Common myeloid progenitor, CD34-positive (primary cell): Measurements from ENCODE around the gene C7.

Source experiments
- CTCF ChIA-PET: fragments of 350-600 bp; sonication (Branson Sonifier 250); formaldehyde crosslinking; loops from one replicate; lab custom pipeline; 2021; ENCODE audit warnings: antibody characterized with exemption; lab: Charles Lee
- POLR2A ChIA-PET: fragments of 350-600 bp; sonication (Branson Sonifier 250); formaldehyde crosslinking; loops from one replicate; lab custom pipeline; 2021; ENCODE audit warnings: antibody characterized with exemption; lab: Charles Lee
- DNase-seq, 3 donors: peaks; one replicate each; pipeline versions ENCODE4 v3.0.0 to v3.0.0-alpha.2; 2013
- H3K27ac ChIP-seq, 2 experiments: 1 replicate in 1 of 2; 2 replicates in 1 of 2; pipeline ENCODE4 v1.7.0; 2013; ENCODE audit warnings: inconsistent platforms in 2 of 2, low read length in 2 of 2, mild to moderate bottlenecking in 2 of 2, low read depth in 1 of 2, moderate library complexity in 1 of 2; ENCODE audit not compliant: severe bottlenecking in 2 of 2, insufficient read depth in 1 of 2, poor library complexity in 1 of 2
- H3K27me3 ChIP-seq, 5 experiments: replicated peaks in 2 of 5; 1 replicate in 3 of 5; 2 replicates in 2 of 5; pipeline versions ENCODE4 v1.6.1 to v1.7.0; 2013; ENCODE audit warnings: low read length in 4 of 5, mild to moderate bottlenecking in 2 of 5, moderate library complexity in 2 of 5, inconsistent platforms in 1 of 5; ENCODE audit not compliant: insufficient read depth in 5 of 5, control insufficient read depth in 4 of 5
- H3K36me3 ChIP-seq, 4 experiments: 1 replicate in 2 of 4; 2 replicates in 2 of 4; pipeline versions ENCODE4 v1.6.1 to v1.7.0; 2013; ENCODE audit warnings: low read length in 3 of 4, control low read depth in 1 of 4, mild to moderate bottlenecking in 1 of 4; ENCODE audit not compliant: control insufficient read depth in 4 of 4, insufficient read depth in 4 of 4
- H3K4me1 ChIP-seq, 4 experiments: 1 replicate in 3 of 4; 2 replicates in 1 of 4; pipeline versions ENCODE4 v1.6.1 to v1.7.1; 2013; ENCODE audit warnings: low read length in 3 of 4, mild to moderate bottlenecking in 3 of 4, control low read depth in 1 of 4, inconsistent platforms in 1 of 4, moderate library complexity in 1 of 4; ENCODE audit not compliant: control insufficient read depth in 4 of 4, insufficient read depth in 4 of 4; ENCODE audit errors: control extremely low read depth in 1 of 4
- H3K4me3 ChIP-seq, 7 experiments: 1 replicate in 4 of 7; 2 replicates in 3 of 7; pipeline versions ENCODE4 v1.5.1 to v1.7.0; 2013; ENCODE audit warnings: mild to moderate bottlenecking in 7 of 7, low read length in 6 of 7, moderate library complexity in 6 of 7, inconsistent platforms in 2 of 7, low read depth in 2 of 7, control low read depth in 1 of 7; ENCODE audit not compliant: insufficient read depth in 4 of 7, control insufficient read depth in 1 of 7; ENCODE audit errors: extremely low read depth in 1 of 7
- H3K9me3 ChIP-seq, 5 experiments: 1 replicate in 4 of 5; 2 replicates in 1 of 5; pipeline versions ENCODE4 v1.6.1 to v1.7.1; 2013; ENCODE audit warnings: low read length in 4 of 5, mild to moderate bottlenecking in 2 of 5, inconsistent platforms in 1 of 5, low read depth in 1 of 5, moderate library complexity in 1 of 5; ENCODE audit not compliant: control insufficient read depth in 4 of 5, insufficient read depth in 2 of 5; ENCODE audit errors: control extremely low read depth in 1 of 5
- WGBS: methylation state at CpG from one replicate; pipeline ENCODE4 v1.1.5; 2013; ENCODE audit not compliant: insufficient coverage; 5-methylcytosine and 5-hydroxymethylcytosine counted together

C7 gene

DNA sequence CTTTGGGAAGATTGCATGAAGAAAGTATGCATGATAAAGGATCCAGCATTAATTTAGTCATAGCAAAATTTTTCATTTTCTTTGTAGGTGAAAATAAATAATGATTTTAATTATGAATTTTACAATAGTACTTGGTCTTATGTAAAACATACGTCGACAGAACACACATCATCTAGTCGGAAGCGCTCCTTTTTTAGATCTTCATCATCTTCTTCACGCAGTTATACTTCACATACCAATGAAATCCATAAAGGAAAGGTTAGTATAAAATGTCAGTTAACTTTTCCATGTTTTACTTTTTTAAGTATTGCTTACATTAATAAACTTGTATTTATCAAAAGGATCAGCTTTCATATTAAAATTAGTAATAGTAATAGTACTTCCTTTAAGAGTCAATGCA lies 35.8 kb downstream of the C7 start:
- peaks cover 0 to 3% (median 0%) of the 10 kb centered on the region in 5 experiments for H3K27me3 ChIP-seq

DNA sequence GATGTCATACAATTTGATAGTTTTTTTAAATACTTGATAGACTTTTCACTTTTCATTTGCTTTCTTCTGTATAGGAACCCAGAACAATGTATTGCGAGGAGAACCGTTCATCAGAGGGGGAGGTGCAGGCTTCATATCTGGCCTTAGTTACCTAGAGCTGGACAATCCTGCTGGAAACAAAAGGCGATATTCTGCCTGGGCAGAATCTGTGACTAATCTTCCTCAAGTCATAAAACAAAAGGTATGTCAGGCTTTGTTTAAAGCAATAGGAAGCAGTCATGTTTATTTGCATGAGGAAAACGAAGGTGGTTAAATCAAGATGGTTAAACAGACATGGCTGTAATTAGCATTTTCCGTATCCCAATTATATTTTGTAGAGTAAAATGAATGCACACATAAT lies 46.0 kb downstream of the C7 start:
- ChIA-PET CTCF (no interaction called here), POLR2A (no interaction called here)
- WGBS: 83% methylated on average over 2 of the region's 5 CpGs

More for the DNA sequence above, 35.8 kb downstream of the C7 start:
- Histone ChIP-seq H3K9me3 (peaks cover 0 to 1% (median 0%) of the 10 kb centered on the region in 5 experiments), H3K4me3 (no peak overlapping the region), H3K36me3 (no peaks in the 10 kb centered on the region), H3K27ac (no peak overlapping the region), H3K4me1 (no peaks in the 10 kb centered on the region)
- DNase-seq: no peak
- ChIA-PET CTCF (no interaction called here), POLR2A (no interaction called here)
- WGBS: no CpG with 5 or more reads among the region's 5 CpGs

DNA sequence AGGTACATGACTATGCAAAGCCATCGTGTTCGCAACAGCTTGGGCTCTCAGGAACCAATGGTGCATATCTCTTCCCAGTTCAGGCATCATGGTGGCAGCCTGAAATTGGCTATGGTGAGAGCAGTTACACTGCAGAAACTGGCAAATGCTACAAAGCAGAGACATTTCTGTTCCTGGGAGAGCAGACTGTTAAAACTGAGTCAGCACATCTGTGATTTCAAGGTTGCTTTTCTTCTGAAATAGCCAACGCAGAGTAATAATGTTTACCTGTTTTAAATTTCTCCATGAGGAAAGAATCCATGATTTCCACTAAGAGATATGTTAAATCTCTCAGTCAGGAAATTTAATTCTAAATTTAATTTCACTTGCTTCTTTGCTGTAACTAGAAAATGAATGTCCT lies 47.8 kb downstream of the C7 start:
- Histone ChIP-seq H3K27ac (no peak overlapping the region), H3K4me3 (no peak overlapping the region), H3K4me1 (no peaks in the 10 kb centered on the region), H3K9me3 (peaks cover 0 to 5% (median 0%) of the 10 kb centered on the region in 5 experiments), H3K27me3 (no peaks in the 10 kb centered on the region), H3K36me3 (no peaks in the 10 kb centered on the region)
- WGBS: 89% methylated on average over 2 of the region's 3 CpGs
- no peak for DNase-seq
- ChIA-PET CTCF (no interaction called here), POLR2A (no interaction called here)

More for the DNA sequence above, 46.0 kb downstream of the C7 start:
- Histone ChIP-seq H3K4me1 (no peaks in the 10 kb centered on the region), H3K27me3 (no peaks in the 10 kb centered on the region), H3K4me3 (no peak overlapping the region), H3K36me3 (no peaks in the 10 kb centered on the region), H3K9me3 (peaks cover 0 to 5% (median 0%) of the 10 kb centered on the region in 5 experiments), H3K27ac (no peak overlapping the region)
- DNase-seq: no peak

DNA sequence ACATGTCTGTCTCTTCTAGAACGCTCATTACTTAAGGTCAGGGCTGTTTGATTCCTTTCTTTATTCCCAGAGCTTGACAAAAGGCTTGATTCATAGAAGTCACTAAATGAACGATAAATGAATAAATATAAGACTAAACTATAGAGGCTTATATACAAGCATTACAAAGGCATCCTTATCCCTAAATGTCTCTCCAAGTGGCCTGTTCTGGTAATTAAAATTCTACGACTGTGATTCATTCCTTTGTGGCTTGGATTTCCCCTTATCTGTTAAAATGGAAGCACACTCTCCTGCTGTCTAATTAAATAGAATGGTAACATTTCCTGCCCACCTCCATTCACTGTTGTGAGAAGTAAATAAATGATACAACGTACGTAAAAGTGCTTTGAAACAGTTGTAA lies 49.5 kb downstream of the C7 start:
- Histone ChIP-seq H3K36me3 (no peaks in the 10 kb centered on the region), H3K27me3 (no peaks in the 10 kb centered on the region), H3K9me3 (peaks cover 0 to 5% (median 0%) of the 10 kb centered on the region in 5 experiments), H3K4me3 (no peak overlapping the region), H3K4me1 (no peaks in the 10 kb centered on the region), H3K27ac (no peak overlapping the region)
- no peak for DNase-seq
- ChIA-PET POLR2A (interaction anchor here (0.6 kb wide), 1 partner anchor 65 kb away, joined by 3 read pairs; no protein-coding TSS in a partner anchor), CTCF (no interaction called here)
- no CpG with 5 or more reads among the region's 5 CpGs for WGBS

DNA sequence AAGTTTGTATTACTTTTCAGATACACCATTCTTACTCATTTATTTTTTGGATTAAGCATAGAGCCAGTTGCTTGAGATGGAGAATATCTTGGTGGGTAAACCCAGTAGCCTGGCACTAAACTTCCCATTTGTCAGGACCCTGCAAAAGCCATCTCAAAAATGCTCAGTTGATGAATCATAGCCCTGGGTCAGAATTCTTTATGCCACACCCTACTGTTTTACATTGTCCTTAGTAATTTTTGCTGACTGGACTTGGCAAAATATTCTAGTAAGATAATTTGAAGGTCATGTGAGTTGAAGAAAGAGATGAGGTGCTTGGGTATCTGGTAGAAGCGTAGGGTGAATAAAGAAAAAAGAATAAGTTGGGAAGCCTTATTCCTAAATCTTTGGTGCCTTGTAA lies 50.7 kb downstream of the C7 start:
- H3K36me3 ChIP-seq: no peaks in the 10 kb centered on the region
- WGBS: 94% methylated on average over 1 of the region's 1 CpG
- no peak overlapping the region for H3K27ac ChIP-seq
- H3K4me1 ChIP-seq: no peaks in the 10 kb centered on the region
- no peak overlapping the region for H3K4me3 ChIP-seq
- POLR2A ChIA-PET: no interaction called here
- CTCF ChIA-PET: no interaction called here
- H3K27me3 ChIP-seq: no peaks in the 10 kb centered on the region
- peaks cover 0 to 5% (median 0%) of the 10 kb centered on the region in 5 experiments for H3K9me3 ChIP-seq
- DNase-seq: no peak

DNA sequence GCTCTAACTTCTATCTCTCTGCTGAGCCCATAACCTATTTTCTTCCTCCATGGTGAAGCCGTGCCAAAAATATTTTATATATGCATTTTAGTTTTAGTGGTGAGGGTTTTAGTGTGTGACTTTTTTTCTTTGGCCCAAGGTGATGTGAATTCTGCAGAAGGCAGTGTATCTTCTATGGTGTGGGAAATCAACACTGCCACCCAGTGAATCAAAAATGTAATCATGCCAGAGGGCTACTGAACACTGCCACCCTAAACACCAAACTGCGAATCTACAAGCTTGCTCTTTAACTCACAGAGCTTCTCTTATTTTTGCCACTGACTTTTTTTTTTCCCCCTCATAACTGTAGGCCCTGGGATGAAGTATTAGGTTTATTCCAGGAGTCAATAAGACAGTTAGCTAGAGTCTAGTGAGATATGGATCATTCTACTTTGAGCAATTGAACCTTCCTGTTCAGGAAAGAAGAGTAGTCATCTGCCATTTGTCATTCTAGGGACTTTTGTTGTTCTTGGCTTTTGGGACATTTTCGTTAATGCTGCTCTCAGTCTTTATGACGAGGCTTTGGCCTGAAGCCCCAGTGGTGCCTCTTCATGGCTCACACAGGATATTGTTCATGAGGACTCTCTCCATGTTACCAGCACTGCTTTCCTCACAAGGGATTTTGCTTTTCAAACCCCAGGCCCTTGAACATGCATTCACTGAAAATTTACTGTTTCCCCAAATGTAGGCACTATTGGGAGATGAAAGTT lies 53.1 kb downstream of the C7 start:
- no peaks in the 10 kb centered on the region for H3K27me3 ChIP-seq
- H3K9me3 ChIP-seq: peaks cover 0 to 5% (median 0%) of the 10 kb centered on the region in 5 experiments
- POLR2A ChIA-PET: no interaction called here
- no peaks in the 10 kb centered on the region for H3K4me1 ChIP-seq
- no peak overlapping the region for H3K27ac ChIP-seq
- 86% methylated on average over 3 of the region's 4 CpGs for WGBS
- no peaks in the 10 kb centered on the region for H3K36me3 ChIP-seq
- DNase-seq: no peak
- no peak overlapping the region for H3K4me3 ChIP-seq
- CTCF ChIA-PET: no interaction called here

DNA sequence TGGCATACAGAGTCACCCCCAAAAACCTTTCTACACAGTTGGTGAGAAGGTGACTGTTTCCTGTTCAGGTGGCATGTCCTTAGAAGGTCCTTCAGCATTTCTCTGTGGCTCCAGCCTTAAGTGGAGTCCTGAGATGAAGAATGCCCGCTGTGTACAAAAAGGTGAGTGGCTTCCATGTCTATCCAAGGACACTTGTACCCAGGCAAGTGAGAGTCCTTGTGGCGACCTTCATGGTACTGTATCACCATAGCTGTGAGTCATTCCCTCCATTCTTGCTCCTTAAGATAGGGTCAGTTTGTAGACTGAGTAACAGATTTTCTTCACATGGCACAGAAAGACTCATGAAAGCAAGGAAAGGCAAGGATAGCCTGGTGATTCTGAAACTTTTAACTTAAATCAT lies 63.1 kb downstream of the C7 start:
- no peaks in the 10 kb centered on the region for H3K36me3 ChIP-seq
- H3K4me1 ChIP-seq: no peaks in the 10 kb centered on the region
- DNase-seq: no peak
- no peak overlapping the region for H3K27ac ChIP-seq
- H3K9me3 ChIP-seq: no peaks in the 10 kb centered on the region
- no peak overlapping the region for H3K4me3 ChIP-seq
- CTCF ChIA-PET: no interaction called here
- 96% methylated on average over 2 of the region's 2 CpGs for WGBS
- no peaks in the 10 kb centered on the region for H3K27me3 ChIP-seq
- POLR2A ChIA-PET: no interaction called here
